CD4-positive, alpha-beta T cell treated with Interleukin-6 for 4 hours (primary cell): ENCODE data around the gene NOTO.

Experiments used
- DNase-seq: peaks from one replicate; pipeline ENCODE4 v3.0.0-alpha.2; 2020; ENCODE audit warnings: mixed read lengths

The NOTO gene

GRCh38 chr2:73258913-73259215 is 56.5 kb downstream of the NOTO start:
- DNase-seq, result no peak

GRCh38 chr2:73259276-73259675 is 56.9 kb downstream of the NOTO start:
- no peak for DNase-seq

GRCh38 chr2:73259704-73260337 is 57.4 kb downstream of the NOTO start:
- DNase-seq, result no peak

GRCh38 chr2:73260338-73260984 is 58.1 kb downstream of the NOTO start:
- DNase-seq, result peak; percentile 29
